OCI-LY3 (cell line): ENCODE measurements around the gene FRG2B.
"Not testable (repeated sequence)": the region's sequence is repeated elsewhere in the genome, so short reads cannot be mapped to it uniquely, and the experiment has no call there.

Experiments used
- CTCF ChIP-seq: fragments of 200-600, 300-600 bp; sonication (generic); IDR thresholded peaks from 2 replicates; pipeline ENCODE4 v1.5.1; 2014; ENCODE audit warnings: antibody characterized with exemption, low read length, low read depth
- EZH2phosphoT487 ChIP-seq: fragments of 200-600 bp; shearing (Covaris generic); IDR thresholded peaks from 2 replicates; pipeline ENCODE4 v1.6.1; 2018; ENCODE audit warnings: antibody characterized with exemption, mixed run types, low read depth

GRCh38 chr10:133660516-133660915 lies 33.9 kb upstream of the FRG2B start:
- not testable (repeated sequence) for TF ChIP-seq CTCF, EZH2phosphoT487
